HCT116 (cell line): Measurements from ENCODE around the gene CHRNE. TPM values are rescaled to one million over a fixed set of nuclear protein-coding genes. Genes with fewer than 3 reads are reported as not detected.

Experiments used
- CBX3 ChIP-seq: IDR thresholded peaks from 2 replicates; pipeline ENCODE4 v1.6.1; 2012; ENCODE audit warnings: low read depth
- CEBPB ChIP-seq: IDR thresholded peaks from 2 replicates; pipeline ENCODE4 v1.6.1; 2012; ENCODE audit warnings: low read depth
- EZH2phosphoT487 ChIP-seq: fragments of 200-600 bp; IDR thresholded peaks from 2 replicates; pipeline ENCODE4 v1.6.1; 2018; ENCODE audit warnings: antibody characterized with exemption, borderline replicate concordance
- POLR2AphosphoS5 ChIP-seq: IDR thresholded peaks from 2 replicates; pipeline ENCODE4 v1.6.1; 2011; ENCODE audit warnings: mild to moderate bottlenecking, low read depth, low read length, moderate library complexity
- RAD21 ChIP-seq: IDR thresholded peaks from 2 replicates; pipeline ENCODE4 v1.6.1; 2012; ENCODE audit warnings: low read depth, mild to moderate bottlenecking
- REST ChIP-seq: IDR thresholded peaks from 2 replicates; pipeline ENCODE4 v1.6.1; 2012; ENCODE audit warnings: low read depth
- SP1 ChIP-seq: IDR thresholded peaks from 2 replicates; pipeline ENCODE4 v1.6.1; 2012; ENCODE audit warnings: low read depth
- SRF ChIP-seq: IDR thresholded peaks from 2 replicates; pipeline ENCODE4 v1.6.1; 2012; ENCODE audit warnings: low read depth
- ZBTB33 ChIP-seq: IDR thresholded peaks from 2 replicates; pipeline ENCODE4 v1.6.1; 2011; ENCODE audit warnings: mild to moderate bottlenecking, low read length, moderate library complexity; ENCODE audit not compliant: insufficient replicate concordance; ENCODE audit errors: extremely low read depth
- ZNF274 ChIP-seq: fragments of 200-500 bp; sonication (Bioruptor generic); IDR thresholded peaks from 2 replicates; pipeline ENCODE4 v1.6.1; 2014; ENCODE audit warnings: mild to moderate bottlenecking, low read depth, low read length, inconsistent platforms
- total RNA-seq: library from RNA; stranded (reverse); gene quantifications from one replicate; pipeline ENCODE4 v1.2.1, GENCODE V29; 2021; ENCODE audit not compliant: unreplicated experiment
- TF ChIP-seq, protein P1 (sequence below): IDR thresholded peaks from 2 replicates; pipeline ENCODE4 v1.6.1; 2012

The CHRNE gene
- total RNA-seq, 1 experiment from 2014 or later, result 0.30 TPM

- TF ChIP-seq ZBTB33 (peak; percentile 100), SP1 (peak; percentile 60), SRF (no peak), RAD21 (no peak), ZNF274 (no peak), CEBPB (no peak), REST (no peak), CBX3 (no peak), EZH2phosphoT487 (no peak), POLR2AphosphoS5 (peak; percentile 84)
- TF ChIP-seq, protein P1, sequence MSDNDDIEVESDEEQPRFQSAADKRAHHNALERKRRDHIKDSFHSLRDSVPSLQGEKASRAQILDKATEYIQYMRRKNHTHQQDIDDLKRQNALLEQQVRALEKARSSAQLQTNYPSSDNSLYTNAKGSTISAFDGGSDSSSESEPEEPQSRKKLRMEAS, result no peak; the same call in none of the 2 replicates
- TF ChIP-seq, all 23 proteins: peak for 6
Observed at GRCh38 chr17:4939796-4940554, 37.1 kb upstream of the CHRNE start, which contains the start of the genes RNF167 and SLC25A11 (continued).
